Activated CD4-positive, alpha-beta T cell treated with anti-CD3 and anti-CD28 coated beads, Interleukin-2, amount 50 U/mL, for 16 hours (primary cell): ENCODE measurements around the gene PARP8.
"Not testable (repeated sequence)": the region's sequence is repeated elsewhere in the genome, so short reads cannot be mapped to it uniquely, and the experiment has no call there.

Source experiments
- DNase-seq: peaks from one replicate; pipeline ENCODE4 v3.0.0-alpha.2; 2020

PARP8 gene

GRCh38 chr5:50727149-50727496, 60.7 kb downstream of the PARP8 start:
- DNase-seq: peak; percentile 40

- DNase-seq: no peak
These were observed 61.4 kb downstream of the PARP8 start for GRCh38 chr5:50727845-50728244.

GRCh38 chr5:50730336-50730735, 63.9 kb downstream of the PARP8 start:
- DNase-seq: no peak

GRCh38 chr5:50730841-50731240, 64.4 kb downstream of the PARP8 start:
- DNase-seq: no peak

- no peak for DNase-seq
These were observed 67.3 kb downstream of the PARP8 start for GRCh38 chr5:50733741-50734140.

- DNase-seq: no peak
These were observed 72.4 kb downstream of the PARP8 start for GRCh38 chr5:50738864-50739263.

- DNase-seq: no peak
These were observed 74.4 kb downstream of the PARP8 start for GRCh38 chr5:50740832-50741231.

GRCh38 chr5:50744776-50745175, 78.3 kb downstream of the PARP8 start:
- peak; percentile 20 for DNase-seq

GRCh38 chr5:50745221-50745910, 78.9 kb downstream of the PARP8 start:
- no peak for DNase-seq

- DNase-seq: no peak
These were observed 82.7 kb downstream of the PARP8 start for GRCh38 chr5:50749181-50749580.

- DNase-seq: no peak
These were observed 83.4 kb downstream of the PARP8 start for GRCh38 chr5:50749873-50750272.

GRCh38 chr5:50751064-50751657, 84.7 kb downstream of the PARP8 start:
- DNase-seq: peak; percentile 71

- DNase-seq: no peak
These were observed 86.4 kb downstream of the PARP8 start for GRCh38 chr5:50752800-50753199.

- DNase-seq: no peak
These were observed 93.3 kb downstream of the PARP8 start for GRCh38 chr5:50759526-50760270.

GRCh38 chr5:50763351-50763750, 96.9 kb downstream of the PARP8 start:
- no peak for DNase-seq

- no peak for DNase-seq
These were observed 97.4 kb downstream of the PARP8 start for GRCh38 chr5:50763846-50764245.

- no peak for DNase-seq
These were observed 99.6 kb downstream of the PARP8 start for GRCh38 chr5:50766042-50766441.

- no peak for DNase-seq
These were observed 100.0 kb downstream of the PARP8 start for GRCh38 chr5:50766462-50766861.

- DNase-seq: peak; percentile 5
These were observed 100.5 kb downstream of the PARP8 start for GRCh38 chr5:50766967-50767366.

GRCh38 chr5:50767588-50767987, 101.2 kb downstream of the PARP8 start:
- DNase-seq: no peak

GRCh38 chr5:50768634-50769033, 102.2 kb downstream of the PARP8 start:
- no peak for DNase-seq

- no peak for DNase-seq
These were observed 104.0 kb downstream of the PARP8 start for GRCh38 chr5:50770441-50770840.

- not testable (repeated sequence) for DNase-seq
These were observed 108.2 kb downstream of the PARP8 start for GRCh38 chr5:50774446-50775175.

GRCh38 chr5:50786073-50786472, 119.6 kb downstream of the PARP8 start:
- DNase-seq: peak; percentile 5
